Body of pancreas (tissue), 4 donors: ENCODE measurements around the gene MAPK14.

Experiments used
- CTCF ChIP-seq, 7 experiments: fragments of 450-650 bp in 4 of 7; fragments of 200-600 bp in 3 of 7; sonication (generic) in 3 of 7; IDR thresholded peaks; one replicate each; pipeline ENCODE4 v1.5.1; 2016 to 2019; ENCODE audit warnings: antibody characterized with exemption in 7 of 7
- POLR2A ChIP-seq, 3 donors: fragments of 450-650 bp; IDR thresholded peaks; one replicate each; pipeline ENCODE4 v1.6.1; 2016; ENCODE audit warnings: antibody characterized with exemption in 3 of 3, mild to moderate bottlenecking in 2 of 3

DNA sequence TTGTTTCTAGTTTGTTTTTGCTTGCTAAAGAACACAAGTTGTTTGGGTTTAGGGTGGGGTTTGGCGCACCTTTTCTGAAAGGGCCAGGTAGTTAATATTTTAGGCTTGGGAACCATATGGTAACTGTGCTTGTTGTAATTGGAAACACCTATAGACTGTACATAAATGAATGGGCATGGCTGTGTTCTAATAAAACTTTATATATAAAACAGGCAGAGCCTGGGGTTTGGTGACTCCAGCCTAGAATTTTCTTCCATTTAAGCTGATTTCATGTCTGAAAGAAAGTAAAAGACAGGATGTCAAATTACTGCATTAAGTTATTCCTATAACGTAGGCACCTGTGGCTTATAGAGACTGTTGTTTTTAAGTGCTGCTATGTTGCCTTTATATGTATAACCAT lies 66.6 kb downstream of the MAPK14 start:
- TF ChIP-seq CTCF (IDR thresholded peaks at IDR 0.05) (no peak), POLR2A (IDR thresholded peaks at IDR 0.05) (no peak)
